Left forelimb (tissue), 1 donor: ENCODE measurements around the gene USH1G.

ENCODE experiments used
- DNase-seq: peaks from one replicate; pipeline ENCODE4 v3.0.0-alpha.2; 2018; ENCODE audit warnings: low spot score

The USH1G gene

GRCh38 chr17:74903671-74904070 is 19.4 kb downstream of the USH1G start:
- no peak for DNase-seq

GRCh38 chr17:74903034-74903433 is 20.0 kb downstream of the USH1G start:
- no peak for DNase-seq

- no peak for DNase-seq
Observed at GRCh38 chr17:74901353-74902135, 21.5 kb downstream of the USH1G start.

- no peak for DNase-seq
Observed at GRCh38 chr17:74900208-74900607, 22.8 kb downstream of the USH1G start.

GRCh38 chr17:74898376-74898946 is 24.6 kb downstream of the USH1G start:
- DNase-seq: no peak

GRCh38 chr17:74893936-74894671 is 29.0 kb downstream of the USH1G start:
- DNase-seq: no peak

- no peak for DNase-seq
Observed at GRCh38 chr17:74892974-74893911, 29.8 kb downstream of the USH1G start, which contains the start of gene FADS6. TSS of gene FADS6 (minus strand) at chr17:74893633. CDS start at chr17:74893595, 38 bp downstream.

GRCh38 chr17:74892013-74892841 is 30.8 kb downstream of the USH1G start:
- DNase-seq: no peak

GRCh38 chr17:74890554-74890953 is 32.5 kb downstream of the USH1G start:
- no peak for DNase-seq

GRCh38 chr17:74888469-74888868 is 34.6 kb downstream of the USH1G start:
- DNase-seq: no peak

GRCh38 chr17:74883241-74883745 is 39.8 kb downstream of the USH1G start:
- DNase-seq: no peak

- no peak for DNase-seq
Observed at GRCh38 chr17:74882517-74883240, 40.4 kb downstream of the USH1G start.

GRCh38 chr17:74881073-74881472 is 42.0 kb downstream of the USH1G start:
- DNase-seq: no peak

- no peak for DNase-seq
Observed at GRCh38 chr17:74879308-74879707, 43.7 kb downstream of the USH1G start.

- DNase-seq: no peak
Observed at GRCh38 chr17:74878658-74879057, 44.4 kb downstream of the USH1G start.

GRCh38 chr17:74877592-74878548 is 45.2 kb downstream of the USH1G start:
- no peak for DNase-seq

- no peak for DNase-seq
Observed at GRCh38 chr17:74875977-74876593, 47.0 kb downstream of the USH1G start.
